Measurements from ENCODE around the gene PHETA1.

GRCh38 chr12:111344254-111344875 is 24.5 kb downstream of the PHETA1 start:
- TF ChIP-seq POLR2AphosphoS5 (IDR thresholded peaks at IDR 0.05; ENCODE audit: low read depth, low read length): no peak
- TF ChIP-seq, protein P1, sequence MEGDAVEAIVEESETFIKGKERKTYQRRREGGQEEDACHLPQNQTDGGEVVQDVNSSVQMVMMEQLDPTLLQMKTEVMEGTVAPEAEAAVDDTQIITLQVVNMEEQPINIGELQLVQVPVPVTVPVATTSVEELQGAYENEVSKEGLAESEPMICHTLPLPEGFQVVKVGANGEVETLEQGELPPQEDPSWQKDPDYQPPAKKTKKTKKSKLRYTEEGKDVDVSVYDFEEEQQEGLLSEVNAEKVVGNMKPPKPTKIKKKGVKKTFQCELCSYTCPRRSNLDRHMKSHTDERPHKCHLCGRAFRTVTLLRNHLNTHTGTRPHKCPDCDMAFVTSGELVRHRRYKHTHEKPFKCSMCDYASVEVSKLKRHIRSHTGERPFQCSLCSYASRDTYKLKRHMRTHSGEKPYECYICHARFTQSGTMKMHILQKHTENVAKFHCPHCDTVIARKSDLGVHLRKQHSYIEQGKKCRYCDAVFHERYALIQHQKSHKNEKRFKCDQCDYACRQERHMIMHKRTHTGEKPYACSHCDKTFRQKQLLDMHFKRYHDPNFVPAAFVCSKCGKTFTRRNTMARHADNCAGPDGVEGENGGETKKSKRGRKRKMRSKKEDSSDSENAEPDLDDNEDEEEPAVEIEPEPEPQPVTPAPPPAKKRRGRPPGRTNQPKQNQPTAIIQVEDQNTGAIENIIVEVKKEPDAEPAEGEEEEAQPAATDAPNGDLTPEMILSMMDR (CRISPR knock-in tag; IDR thresholded peaks at IDR 0.05): no peak
- no peak for TF ChIP-seq ZMYM4 (CRISPR knock-in tag; IDR thresholded peaks at IDR 0.05)
- TF ChIP-seq JUNB (CRISPR knock-in tag; IDR thresholded peaks at IDR 0.05; ENCODE audit: borderline replicate concordance): no peak
